Colonic mucosa (tissue), 4 donors: ENCODE measurements around the gene GP1BB. TPM values are rescaled to one million over a fixed set of nuclear protein-coding genes. Genes with fewer than 3 reads are reported as not detected.
"Not testable (repeated sequence)": the region's sequence is repeated elsewhere in the genome, so short reads cannot be mapped to it uniquely, and the experiment has no call there.

Experiments used
- DNase-seq: peaks from one replicate; pipeline ENCODE4 v3.0.0-alpha.2; 2020
- H3K27ac ChIP-seq: fragments of 200-600 bp; one replicate; pipeline ENCODE4 v1.8.0; 2021
- H3K27me3 ChIP-seq: fragments of 200-600 bp; one replicate; pipeline ENCODE4 v1.8.0; 2021
- H3K36me3 ChIP-seq: fragments of 200-600 bp; one replicate; pipeline ENCODE4 v1.8.0; 2021
- H3K4me1 ChIP-seq: fragments of 200-600 bp; one replicate; pipeline ENCODE4 v1.8.0; 2021; ENCODE audit warnings: mild to moderate bottlenecking
- H3K4me3 ChIP-seq: fragments of 200-600 bp; one replicate; pipeline ENCODE4 v1.8.0; 2021
- H3K9ac ChIP-seq, 2 donors: one replicate each; pipeline ENCODE4 v1.7.0; 2013; ENCODE audit warnings: control low read depth in 2 of 2, low read depth in 2 of 2, low read length in 2 of 2
- H3K9me3 ChIP-seq: fragments of 200-600 bp; one replicate; pipeline ENCODE4 v1.8.0; 2021
- intact Hi-C: fragments of 100-400 bp; cut with DNase I; formaldehyde crosslinking; loops from one replicate; pipeline ENCODE4 v1.14.1; 2022
- total RNA-seq, 2 donors: library from RNA; stranded (reverse); fragmentation: NEBNext Ultra II Directional in 1 of 2; extraction: Animal tissue kit (Norgen Biotek cat#: 25700) in 1 of 2; gene quantifications; one replicate each; pipeline ENCODE4 v1.2.1, GENCODE V29; 2021
- TF ChIP-seq, protein P1 (sequence below): fragments of 200-600 bp; IDR thresholded peaks from one replicate; pipeline ENCODE4 v1.8.0; 2022; ENCODE audit warnings: antibody characterized with exemption, mild to moderate bottlenecking
- donor health status: healthy.
- donor health status: DM: no; HTN: no; CAD: no.
- donor health status: DM: no; HTN: no; CAD: no.

GP1BB gene
- total RNA-seq, 2 donors from 2014 or later = 0.45 to 1.1 TPM

DNA sequence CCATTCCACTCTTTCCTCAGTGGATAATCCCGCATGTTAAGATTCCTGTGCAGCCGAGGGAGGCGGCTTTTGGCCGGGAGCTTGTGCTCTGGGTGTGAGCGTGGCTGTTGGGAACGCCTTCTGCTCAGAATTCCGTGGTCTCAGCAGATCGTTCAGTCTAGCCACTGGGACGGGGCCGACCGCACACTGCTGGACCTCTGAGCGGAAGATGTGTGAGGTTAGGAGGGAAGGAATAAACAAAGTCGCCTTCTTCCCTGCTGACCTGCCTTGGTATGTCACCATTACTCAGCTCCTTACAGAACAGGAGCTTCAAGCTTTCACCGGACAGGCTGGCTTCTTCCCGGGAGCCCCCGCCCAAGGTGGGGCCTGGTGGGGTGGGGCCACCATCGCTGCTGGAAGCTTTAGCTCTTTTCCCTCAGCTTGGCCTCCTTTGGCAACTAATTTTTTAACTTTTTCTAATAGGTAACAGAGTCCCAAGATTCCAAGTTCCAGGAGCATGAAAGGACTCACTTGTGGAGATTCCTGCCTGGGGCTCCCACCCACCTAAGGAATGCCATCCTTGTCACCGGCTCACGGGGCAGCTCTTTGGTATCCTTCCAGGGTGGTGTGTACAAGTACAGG is 31.5 kb upstream of the GP1BB start:
- no peak for DNase-seq
- Histone ChIP-seq H3K9ac (peak overlapping the region in 1 of 2 donors; percentile 12), H3K27ac (no peak overlapping the region), H3K4me1 (no peaks in the 10 kb centered on the region), H3K27me3 (no peaks in the 10 kb centered on the region), H3K9me3 (no peaks in the 10 kb centered on the region), H3K4me3 (no peak overlapping the region), H3K36me3 (no peaks in the 10 kb centered on the region)
- TF ChIP-seq, protein P1, sequence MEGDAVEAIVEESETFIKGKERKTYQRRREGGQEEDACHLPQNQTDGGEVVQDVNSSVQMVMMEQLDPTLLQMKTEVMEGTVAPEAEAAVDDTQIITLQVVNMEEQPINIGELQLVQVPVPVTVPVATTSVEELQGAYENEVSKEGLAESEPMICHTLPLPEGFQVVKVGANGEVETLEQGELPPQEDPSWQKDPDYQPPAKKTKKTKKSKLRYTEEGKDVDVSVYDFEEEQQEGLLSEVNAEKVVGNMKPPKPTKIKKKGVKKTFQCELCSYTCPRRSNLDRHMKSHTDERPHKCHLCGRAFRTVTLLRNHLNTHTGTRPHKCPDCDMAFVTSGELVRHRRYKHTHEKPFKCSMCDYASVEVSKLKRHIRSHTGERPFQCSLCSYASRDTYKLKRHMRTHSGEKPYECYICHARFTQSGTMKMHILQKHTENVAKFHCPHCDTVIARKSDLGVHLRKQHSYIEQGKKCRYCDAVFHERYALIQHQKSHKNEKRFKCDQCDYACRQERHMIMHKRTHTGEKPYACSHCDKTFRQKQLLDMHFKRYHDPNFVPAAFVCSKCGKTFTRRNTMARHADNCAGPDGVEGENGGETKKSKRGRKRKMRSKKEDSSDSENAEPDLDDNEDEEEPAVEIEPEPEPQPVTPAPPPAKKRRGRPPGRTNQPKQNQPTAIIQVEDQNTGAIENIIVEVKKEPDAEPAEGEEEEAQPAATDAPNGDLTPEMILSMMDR = no peak
- intact Hi-C loops = no loop called here

DNA sequence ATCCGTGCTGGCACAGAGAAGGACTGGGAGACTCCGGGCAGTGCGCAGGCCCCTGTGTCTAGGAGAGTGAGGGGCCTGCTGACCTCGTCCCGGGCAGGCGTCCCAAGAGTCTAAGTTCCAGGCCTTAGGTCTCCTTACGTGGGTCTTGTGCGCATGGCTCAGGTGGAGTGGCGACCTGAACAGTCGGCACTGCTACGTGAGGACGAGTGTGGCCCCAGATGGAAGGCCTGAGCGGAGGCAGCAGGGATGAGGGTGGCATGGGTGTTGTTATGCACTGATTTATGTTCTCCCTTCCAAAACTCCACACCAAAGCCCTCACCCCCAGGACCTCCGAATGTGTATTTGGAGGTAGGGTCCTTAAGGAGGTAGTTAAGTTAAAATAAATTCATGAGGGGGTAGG is 29.8 kb upstream of the GP1BB start:
- DNase-seq = no peak
- intact Hi-C loops = no loop called here
- Histone ChIP-seq H3K36me3 (no peaks in the 10 kb centered on the region), H3K27me3 (no peaks in the 10 kb centered on the region), H3K4me1 (no peaks in the 10 kb centered on the region), H3K9me3 (no peaks in the 10 kb centered on the region), H3K4me3 (no peak overlapping the region), H3K27ac (no peak overlapping the region), H3K9ac (no peak overlapping the region)
- TF ChIP-seq, protein P1 = no peak

DNA sequence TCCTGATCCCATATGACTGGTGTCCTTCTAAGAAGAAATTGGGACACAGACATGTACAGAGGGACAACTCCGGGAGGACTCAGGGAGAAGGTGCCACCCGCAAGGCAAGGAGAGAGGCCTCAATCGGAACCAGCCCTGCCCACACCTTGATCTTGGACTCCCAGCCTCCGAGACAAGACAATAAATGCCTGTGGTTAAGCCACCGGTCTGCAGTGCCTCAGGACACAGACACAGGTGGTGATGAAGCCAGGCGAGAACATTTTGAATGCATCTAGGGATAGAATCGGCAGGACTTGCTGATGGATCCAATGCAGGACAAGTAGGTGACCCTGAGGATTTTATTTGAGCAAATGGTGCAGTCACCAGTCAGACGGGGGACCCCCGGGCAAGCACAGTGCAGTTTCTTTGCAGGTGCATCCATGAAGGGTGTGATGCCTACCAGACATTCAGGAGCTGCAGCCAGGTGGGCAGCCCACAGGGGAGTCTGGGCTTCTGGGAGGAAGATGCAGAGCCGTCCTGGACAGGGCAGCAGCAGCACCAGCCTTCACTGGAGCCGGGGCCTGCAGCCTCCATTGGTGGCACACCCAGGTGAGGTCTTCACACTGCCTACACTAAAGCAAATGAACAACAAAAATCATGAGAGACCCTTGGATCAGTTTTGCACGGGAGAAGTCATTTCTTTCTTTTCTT is 29.2 kb upstream of the GP1BB start:
- Histone ChIP-seq H3K9me3 (no peaks in the 10 kb centered on the region), H3K4me3 (no peak overlapping the region), H3K9ac (no peak overlapping the region), H3K27me3 (no peaks in the 10 kb centered on the region), H3K4me1 (no peaks in the 10 kb centered on the region), H3K27ac (no peak overlapping the region), H3K36me3 (no peaks in the 10 kb centered on the region)
- intact Hi-C loops = no loop called here
- no peak for DNase-seq
- TF ChIP-seq, protein P1 = no peak

DNA sequence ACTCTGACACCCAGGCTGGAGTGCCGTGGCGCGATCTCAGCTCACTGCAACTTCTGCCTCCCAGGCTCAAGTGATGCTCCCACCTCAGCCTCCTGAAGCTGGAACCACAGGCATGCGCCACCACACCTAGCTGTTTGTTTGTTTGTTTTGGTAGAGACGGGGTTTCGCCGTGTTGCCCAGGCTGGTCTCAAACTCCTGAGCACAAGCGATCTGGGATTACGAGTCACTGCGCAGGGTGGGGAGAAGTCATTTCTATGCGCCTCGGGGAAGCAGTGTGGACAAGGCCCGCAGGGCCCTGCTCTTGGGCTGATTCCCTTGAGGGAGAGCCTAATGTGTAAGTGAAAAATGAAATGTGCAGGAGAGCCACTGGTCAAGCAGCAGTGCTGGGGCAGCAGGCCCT is 28.6 kb upstream of the GP1BB start:
- H3K27me3 ChIP-seq = no peaks in the 10 kb centered on the region
- no peak overlapping the region for H3K27ac ChIP-seq
- H3K36me3 ChIP-seq = no peaks in the 10 kb centered on the region
- no peak for DNase-seq
- H3K4me3 ChIP-seq = no peak overlapping the region
- intact Hi-C loops = no loop called here
- no peak overlapping the region for H3K9ac ChIP-seq
- TF ChIP-seq, protein P1 = no peak
- H3K4me1 ChIP-seq = no peaks in the 10 kb centered on the region
- no peaks in the 10 kb centered on the region for H3K9me3 ChIP-seq

DNA sequence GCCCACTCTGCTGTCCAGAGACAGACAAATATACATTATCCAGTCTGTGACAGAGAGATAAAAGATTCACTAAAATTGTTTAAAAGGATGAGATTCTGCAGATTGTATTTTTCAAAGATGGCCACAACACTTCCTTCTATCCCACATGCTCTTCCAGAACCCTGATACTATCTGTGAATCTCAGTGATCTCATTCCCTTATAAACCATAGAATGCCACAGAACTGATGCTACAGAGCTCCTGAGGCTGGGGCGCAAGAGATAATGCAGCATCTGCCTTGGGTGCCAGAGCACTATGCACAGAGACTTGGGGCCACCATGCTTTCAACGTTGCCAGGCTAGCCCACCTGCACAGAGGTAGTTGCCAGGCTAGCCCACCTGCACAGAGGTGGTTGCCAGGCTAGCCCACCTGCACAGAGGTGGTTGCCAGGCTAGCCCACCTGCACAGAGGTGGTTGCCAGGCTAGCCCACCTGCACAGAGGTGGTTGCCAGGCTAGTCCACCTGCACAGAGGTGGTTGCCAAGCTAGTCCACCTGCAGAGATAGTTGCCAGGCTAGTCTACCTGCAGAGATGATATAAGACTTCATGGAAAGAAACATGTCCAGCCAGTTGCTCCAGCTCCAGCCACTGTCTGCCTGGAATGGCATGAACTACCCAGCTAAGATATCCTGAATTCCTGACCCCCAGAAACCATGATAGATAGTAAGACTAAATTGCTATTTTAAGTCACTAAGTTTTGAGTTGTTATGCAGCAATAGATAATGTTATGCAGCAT is 26.6 kb upstream of the GP1BB start:
- H3K4me1 ChIP-seq = no peaks in the 10 kb centered on the region
- no peaks in the 10 kb centered on the region for H3K9me3 ChIP-seq
- DNase-seq = no peak
- H3K4me3 ChIP-seq = no peak overlapping the region
- H3K27ac ChIP-seq = no peak overlapping the region
- intact Hi-C loops = no loop called here
- no peaks in the 10 kb centered on the region for H3K27me3 ChIP-seq
- H3K9ac ChIP-seq = no peak overlapping the region
- TF ChIP-seq, protein P1 = no peak
- H3K36me3 ChIP-seq = no peaks in the 10 kb centered on the region

DNA sequence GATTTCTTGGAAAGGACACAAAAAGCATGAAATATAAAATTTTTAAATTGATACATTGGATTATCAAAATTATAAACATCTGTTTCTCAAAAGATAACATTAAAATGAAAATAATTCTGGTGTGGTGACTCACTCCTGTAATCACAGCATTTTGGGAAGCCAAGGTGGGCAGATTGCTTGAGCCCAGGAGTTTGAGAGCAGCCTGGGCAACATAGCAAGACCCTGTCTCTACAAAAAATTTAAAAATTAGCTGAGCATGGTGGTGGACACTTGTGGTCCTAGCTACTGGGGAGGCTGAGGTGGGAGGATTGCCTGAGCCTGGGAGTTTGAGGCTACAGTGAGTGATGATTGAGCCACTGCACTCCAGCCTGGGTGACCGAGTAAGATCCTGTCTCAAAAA is 25.5 kb upstream of the GP1BB start:
- H3K4me3 ChIP-seq, H3K27me3 ChIP-seq, intact Hi-C loops, DNase-seq, H3K9me3 ChIP-seq, H3K27ac ChIP-seq, H3K36me3 ChIP-seq, H3K4me1 ChIP-seq, H3K9ac ChIP-seq: not testable (repeated sequence)
